ENCODE results near the gene TSSK6.

The TSSK6 gene

DNA sequence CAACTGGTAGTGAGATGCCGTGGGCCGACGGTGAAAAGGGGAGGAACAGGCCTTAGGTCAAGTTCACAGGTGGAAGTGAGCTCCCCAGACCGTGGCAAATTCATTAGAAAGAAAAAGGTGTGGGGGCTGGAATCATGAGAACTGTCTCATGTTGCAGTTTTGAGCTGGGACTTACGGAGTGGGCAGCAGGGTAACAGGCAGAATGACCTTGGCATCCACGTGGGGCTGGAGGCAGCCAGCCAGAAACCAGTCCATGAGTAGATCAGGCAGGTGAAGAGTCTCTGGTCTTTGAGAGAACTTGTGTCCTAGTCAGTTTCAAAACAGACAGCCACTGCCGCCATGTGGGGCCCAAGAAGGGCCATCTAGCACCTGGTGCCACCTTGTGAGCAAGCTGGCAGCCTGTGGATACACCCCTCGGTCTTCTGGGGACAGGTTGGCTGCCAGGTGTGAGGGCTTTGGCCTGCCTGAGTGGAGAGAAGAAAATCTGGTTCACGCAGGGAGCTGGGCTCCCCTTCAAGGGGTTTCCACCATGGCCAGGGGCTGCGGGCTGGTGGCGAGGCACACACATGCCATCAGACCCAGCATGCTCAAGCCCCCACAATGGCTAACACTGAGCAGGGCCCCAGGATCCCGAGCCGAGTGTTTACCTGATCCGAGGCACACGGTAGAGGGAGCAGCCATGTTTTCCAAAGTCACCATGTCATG, 23.9 kb downstream of the TSSK6 start:
- Mint-ChIP-seq H3K4me1 (peaks cover 43% of the 10 kb centered on the region), H3K4me3 (no peak overlapping the region), H3K36me3 (peaks cover 2% of the 10 kb centered on the region), H3K27ac (no peak overlapping the region), H3K9me3 (no peaks in the 10 kb centered on the region), H3K27me3 (no peaks in the 10 kb centered on the region)

DNA sequence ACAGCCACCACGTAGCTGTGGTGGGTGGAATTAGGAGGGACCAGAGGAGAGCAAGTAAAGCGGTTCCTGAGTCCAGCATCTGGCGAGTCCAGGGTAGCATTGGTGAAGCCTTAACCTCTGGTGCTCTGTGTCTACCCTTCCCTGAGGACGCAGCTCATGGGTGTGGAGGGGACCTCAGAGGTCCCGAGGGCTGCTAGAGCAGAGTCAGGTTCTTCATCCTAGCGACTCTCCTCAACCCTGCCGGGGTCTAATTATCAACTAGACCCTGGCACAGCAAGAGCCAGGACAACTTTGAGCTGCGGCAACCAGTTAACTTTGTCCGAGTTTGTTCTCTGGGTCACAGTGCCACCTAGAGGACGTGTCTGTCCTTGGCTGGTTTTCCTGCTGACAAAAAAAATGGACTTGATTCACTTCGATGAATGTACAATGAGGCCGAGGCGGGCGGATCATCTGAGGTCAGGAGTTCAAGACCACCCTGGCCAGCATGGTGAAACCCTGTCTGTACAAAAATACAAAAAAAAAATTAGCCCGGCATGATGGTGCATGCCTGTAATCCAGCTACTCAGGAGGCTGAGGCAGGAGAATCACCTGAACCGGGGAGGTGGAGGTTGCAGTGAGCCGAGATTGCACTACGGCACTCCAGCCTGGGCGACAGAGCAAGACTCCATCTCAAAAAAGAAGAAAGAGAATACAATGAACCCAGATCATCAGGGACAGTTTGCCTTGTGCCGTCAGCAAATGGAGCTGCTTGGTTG, 25.0 kb downstream of the TSSK6 start:
- peaks cover 52% of the 10 kb centered on the region for H3K4me1 Mint-ChIP-seq
- peaks cover 2% of the 10 kb centered on the region for H3K36me3 Mint-ChIP-seq
- peak overlapping the region; percentile 26 for H3K4me3 Mint-ChIP-seq

DNA sequence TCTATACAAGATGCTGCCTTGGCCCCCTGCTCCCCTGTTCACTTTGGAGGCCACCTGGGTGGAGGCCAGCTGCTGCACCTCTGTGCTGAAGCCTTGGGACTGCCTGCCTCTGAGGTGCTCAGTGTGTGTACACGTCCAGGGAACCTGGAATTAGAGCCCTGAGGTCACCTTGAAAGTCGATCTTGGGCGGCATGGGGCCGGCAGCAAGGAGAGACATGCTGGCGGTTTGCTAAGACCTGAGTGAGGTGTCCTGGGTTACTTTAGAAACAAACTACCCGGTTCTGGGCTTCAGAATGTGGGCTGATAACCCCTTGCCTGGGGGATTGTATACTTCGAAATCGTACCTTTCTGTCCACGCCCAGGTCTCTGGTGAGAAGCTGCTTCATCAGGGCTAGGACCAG, 25.5 kb downstream of the TSSK6 start:
- Mint-ChIP-seq H3K27ac (peak overlapping the region; percentile 95), H3K27me3 (no peaks in the 10 kb centered on the region), H3K4me3 (peak overlapping the region; percentile 26), H3K9me3 (no peaks in the 10 kb centered on the region), H3K36me3 (peaks cover 1% of the 10 kb centered on the region), H3K4me1 (peaks cover 53% of the 10 kb centered on the region)

More for the DNA sequence above, 25.0 kb downstream of the TSSK6 start:
- H3K9me3 Mint-ChIP-seq: no peaks in the 10 kb centered on the region
- H3K27me3 Mint-ChIP-seq: no peaks in the 10 kb centered on the region
- peak overlapping the region; percentile 65 for H3K27ac Mint-ChIP-seq

DNA sequence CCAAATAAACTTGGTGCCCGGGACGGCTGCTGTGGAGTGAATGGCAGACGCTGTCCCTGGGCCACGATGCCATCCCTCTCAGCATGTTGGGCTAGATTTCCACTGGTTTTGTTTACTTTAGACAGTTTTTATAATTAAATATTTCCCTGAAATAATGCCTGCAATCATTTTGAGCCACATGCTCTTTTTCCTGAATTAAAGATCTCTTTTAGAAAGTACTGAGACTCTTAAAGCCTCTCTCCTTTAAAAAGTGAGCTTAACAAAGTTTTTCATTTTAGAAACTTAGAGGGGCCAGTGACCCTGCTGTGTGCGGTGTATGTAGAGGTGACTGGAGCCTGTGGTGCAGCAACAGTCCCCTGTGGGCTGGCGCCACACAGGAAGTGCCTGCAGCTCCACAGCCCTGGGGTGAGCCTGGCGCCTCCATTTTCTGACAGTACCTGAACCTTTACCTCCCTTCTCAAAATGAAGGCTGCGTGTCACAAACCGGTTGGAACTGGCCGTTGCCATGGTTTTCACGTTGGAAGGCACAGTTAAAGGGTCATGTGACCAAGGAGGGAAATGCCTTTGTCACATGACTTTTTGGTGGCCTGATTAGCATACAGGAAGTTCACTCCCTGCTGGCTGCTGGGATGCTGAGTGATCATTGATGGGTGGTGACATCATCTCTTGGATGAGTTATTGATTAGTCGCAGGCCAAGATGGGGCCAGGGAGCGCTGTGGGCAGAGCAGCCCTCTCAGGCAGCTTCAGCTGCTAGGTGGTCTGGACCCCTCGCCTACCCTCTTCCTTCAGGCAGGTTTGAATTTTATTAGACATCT, 26.3 kb downstream of the TSSK6 start:
- Mint-ChIP-seq H3K4me3 (peak overlapping the region; percentile 61), H3K27me3 (no peaks in the 10 kb centered on the region), H3K9me3 (no peaks in the 10 kb centered on the region), H3K4me1 (peaks cover 54% of the 10 kb centered on the region), H3K27ac (peak overlapping the region; percentile 95), H3K36me3 (no peaks in the 10 kb centered on the region)

DNA sequence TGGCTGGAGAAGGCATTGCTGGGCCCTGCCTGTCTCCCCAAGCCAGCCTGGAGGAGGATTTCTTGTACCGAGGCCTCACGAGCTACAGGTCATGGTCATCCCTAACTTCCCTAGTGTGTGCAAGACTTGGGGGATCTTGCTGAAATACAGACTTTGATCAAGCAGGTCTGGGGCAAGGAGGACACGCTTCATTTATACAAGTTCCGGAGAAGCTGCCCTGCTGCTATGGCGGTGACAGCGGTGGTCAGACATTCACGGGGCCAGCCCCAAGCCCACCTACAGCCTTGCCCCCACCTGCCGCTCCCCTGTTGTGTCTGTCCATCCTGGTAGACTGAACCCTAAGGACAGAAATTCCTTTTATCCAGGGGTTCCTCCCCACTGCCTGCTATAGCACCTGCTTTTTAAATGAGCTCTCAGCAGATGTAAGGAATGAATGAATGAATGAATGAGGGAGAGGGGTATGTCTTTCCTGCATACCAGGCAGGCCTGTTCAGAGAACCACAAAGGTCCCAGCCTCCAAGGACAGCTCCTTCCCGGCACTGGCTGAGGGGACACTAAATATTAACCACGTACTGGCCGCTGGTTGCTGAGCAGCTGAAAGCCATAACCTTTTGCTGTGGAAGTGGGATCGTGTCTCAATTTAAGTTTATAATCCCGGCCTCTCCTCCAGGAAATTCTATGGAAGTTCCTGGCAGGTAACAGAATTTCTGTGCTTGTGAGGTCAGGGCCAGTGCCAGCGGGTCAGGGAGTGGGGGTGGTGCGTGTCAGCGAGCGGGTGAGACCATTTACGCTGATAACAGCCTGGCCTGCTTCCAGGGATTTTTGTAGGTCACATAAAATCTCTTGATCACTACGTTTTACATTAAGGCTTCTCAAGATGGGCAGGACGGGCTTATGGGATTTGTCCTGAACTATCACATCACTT, 27.1 kb downstream of the TSSK6 start:
- H3K36me3 Mint-ChIP-seq: peaks cover under 1% of the 10 kb centered on the region
- H3K27ac Mint-ChIP-seq: peak overlapping the region; percentile 95
- H3K9me3 Mint-ChIP-seq: no peaks in the 10 kb centered on the region
- peaks cover 59% of the 10 kb centered on the region for H3K4me1 Mint-ChIP-seq
- H3K27me3 Mint-ChIP-seq: no peaks in the 10 kb centered on the region
- H3K4me3 Mint-ChIP-seq: peak overlapping the region; percentile 61

DNA sequence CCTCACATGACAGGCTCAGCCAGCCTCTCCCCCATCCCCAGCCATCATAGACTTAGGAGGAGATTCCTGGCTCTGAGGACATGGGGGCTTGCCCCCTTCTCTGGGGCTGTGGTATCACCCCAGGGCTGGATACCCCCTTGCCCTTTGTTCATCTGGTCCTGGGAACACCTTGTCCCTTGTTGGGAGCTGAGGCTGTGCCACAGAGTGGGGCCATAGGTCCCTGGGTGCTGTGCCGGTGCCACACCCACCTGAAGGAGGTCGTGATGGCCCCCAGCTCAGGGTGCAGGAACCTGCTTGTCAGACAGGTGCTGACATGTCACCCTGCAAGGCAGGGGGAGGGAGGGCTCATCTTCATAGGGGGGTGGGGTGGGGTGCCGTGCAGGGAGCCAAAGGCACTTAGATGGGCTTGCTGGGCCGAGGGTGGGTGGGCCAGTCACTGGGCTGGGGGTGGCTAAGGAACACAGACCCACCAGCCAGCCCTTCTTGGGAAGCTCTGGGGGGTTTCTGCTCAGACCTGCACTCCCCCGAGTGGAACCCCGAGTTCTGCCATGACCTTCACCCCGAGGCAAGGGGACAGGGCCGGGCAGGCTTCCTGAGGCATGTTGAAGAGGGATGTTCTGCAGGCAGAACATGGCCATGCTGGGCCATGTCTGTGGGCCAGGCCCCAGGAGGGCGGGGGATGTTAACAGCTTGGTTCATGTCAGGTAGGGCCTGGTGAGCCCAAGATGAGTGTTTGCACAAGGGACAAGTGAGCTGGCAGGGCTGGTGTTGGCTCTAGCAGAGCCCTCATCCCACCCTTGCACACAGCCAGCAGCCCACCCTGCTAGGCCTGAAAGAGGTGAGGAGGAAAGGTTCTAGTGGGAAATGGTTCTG, 28.0 kb downstream of the TSSK6 start:
- peaks cover 67% of the 10 kb centered on the region for H3K4me1 Mint-ChIP-seq

DNA sequence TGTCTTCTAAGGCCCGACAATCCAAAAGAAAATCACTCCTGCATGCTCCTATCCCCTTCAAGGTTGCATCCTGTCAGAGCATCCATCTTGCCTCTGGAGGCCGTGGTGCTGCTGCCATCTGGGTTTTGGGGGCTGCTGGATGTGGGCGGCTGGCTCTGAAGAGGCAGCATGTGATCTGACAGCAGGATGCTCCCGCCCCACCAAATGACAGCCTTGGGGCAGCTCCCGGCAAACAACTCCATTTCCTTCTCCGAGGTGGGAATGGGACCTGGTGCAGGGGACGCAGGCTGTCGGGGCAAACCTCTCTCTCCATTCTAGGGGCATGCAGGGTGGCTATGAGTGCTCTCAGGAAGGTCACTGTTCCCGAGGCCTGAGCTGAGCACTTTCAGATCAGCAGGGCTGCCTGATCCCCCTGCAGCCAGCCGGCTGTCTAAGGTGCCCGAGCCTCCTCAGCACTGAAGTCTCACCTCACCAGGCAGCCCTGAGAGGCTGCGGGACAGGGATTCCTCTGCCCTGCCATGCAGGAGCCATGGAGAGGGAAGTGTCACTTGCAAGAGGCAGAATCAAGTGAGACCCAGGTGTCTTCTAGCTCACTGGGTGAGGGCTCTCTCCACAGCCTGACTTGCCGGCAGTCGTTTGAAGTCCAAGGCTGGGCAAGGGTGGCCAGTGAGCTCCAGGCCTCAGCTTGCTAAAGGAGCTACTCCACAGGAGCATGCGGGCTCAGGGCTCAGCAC, 28.8 kb downstream of the TSSK6 start:
- H3K27ac Mint-ChIP-seq: peak overlapping the region; percentile 35
- H3K9me3 Mint-ChIP-seq: no peaks in the 10 kb centered on the region
- no peak overlapping the region for H3K4me3 Mint-ChIP-seq
- peaks cover 3% of the 10 kb centered on the region for H3K36me3 Mint-ChIP-seq
- no peaks in the 10 kb centered on the region for H3K27me3 Mint-ChIP-seq
- H3K4me1 Mint-ChIP-seq: peaks cover 72% of the 10 kb centered on the region

More for the DNA sequence above, 28.0 kb downstream of the TSSK6 start:
- H3K27ac Mint-ChIP-seq: peak overlapping the region; percentile 91
- H3K27me3 Mint-ChIP-seq: no peaks in the 10 kb centered on the region
- H3K36me3 Mint-ChIP-seq: peaks cover 3% of the 10 kb centered on the region
- peak overlapping the region; percentile 15 for H3K4me3 Mint-ChIP-seq
- H3K9me3 Mint-ChIP-seq: no peaks in the 10 kb centered on the region

DNA sequence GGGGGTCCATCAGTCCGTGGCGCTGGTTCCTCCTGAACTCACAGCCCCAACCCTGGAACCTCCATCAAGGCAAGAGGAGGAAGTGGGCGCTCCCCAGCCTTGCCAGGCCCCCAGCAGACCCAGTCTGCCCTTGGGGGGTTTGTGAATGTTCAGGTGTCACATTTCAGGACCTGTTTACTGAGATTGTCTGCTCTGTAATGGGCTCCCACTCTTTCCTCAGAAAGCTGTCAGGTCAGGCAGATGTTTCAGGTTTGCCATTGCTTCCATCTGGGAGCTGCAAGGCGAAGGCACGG, 29.4 kb downstream of the TSSK6 start:
- H3K27me3 Mint-ChIP-seq: no peaks in the 10 kb centered on the region
- H3K9me3 Mint-ChIP-seq: no peaks in the 10 kb centered on the region
- no peak overlapping the region for H3K27ac Mint-ChIP-seq
- H3K4me3 Mint-ChIP-seq: no peak overlapping the region
- peaks cover 77% of the 10 kb centered on the region for H3K4me1 Mint-ChIP-seq
- peaks cover 3% of the 10 kb centered on the region for H3K36me3 Mint-ChIP-seq

DNA sequence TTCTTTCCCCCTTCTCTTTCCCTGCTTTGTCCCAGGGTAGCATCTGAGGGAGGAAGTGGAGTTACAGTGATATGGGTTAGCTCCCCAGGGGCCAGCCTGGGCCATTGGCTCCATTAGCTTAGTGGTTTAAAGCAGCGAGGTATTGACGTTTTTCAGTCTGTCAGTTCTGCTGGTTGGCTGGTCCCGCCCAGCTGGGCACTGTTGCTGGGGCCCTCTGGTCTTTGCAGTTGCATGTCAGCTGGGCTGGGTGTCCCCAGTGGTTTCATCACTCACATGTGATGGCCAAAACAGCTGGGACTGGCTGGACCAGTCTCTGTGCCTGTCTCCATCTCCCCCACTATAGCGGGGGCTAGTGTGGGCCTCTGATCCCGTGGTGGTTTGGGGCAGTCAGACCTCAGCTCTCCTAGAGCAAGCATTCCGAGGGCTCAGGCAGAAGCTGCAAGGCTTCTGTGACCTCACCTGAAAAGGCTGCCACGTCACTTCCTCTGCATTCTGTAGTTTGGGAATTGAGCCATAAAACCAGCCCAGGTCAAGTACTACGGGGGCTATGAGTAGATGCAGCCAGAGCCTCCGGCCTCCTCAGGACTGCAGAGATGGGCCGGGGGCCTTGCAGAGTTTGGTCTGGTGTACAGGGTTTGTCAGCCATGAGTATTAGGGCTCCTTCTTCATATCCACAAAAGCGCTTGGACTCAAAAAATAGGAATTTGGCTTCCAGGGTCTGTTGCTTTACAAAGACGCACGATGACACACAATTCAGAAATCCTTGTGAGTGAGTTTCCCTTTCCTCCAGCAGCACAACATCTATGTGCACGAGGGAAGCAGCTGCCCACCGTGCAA, 30.0 kb downstream of the TSSK6 start:
- no peak overlapping the region for H3K4me3 Mint-ChIP-seq
- peak overlapping the region; percentile 82 for H3K27ac Mint-ChIP-seq
- no peaks in the 10 kb centered on the region for H3K27me3 Mint-ChIP-seq
- H3K4me1 Mint-ChIP-seq: peaks cover 78% of the 10 kb centered on the region
- no peaks in the 10 kb centered on the region for H3K9me3 Mint-ChIP-seq
- peaks cover 3% of the 10 kb centered on the region for H3K36me3 Mint-ChIP-seq

DNA sequence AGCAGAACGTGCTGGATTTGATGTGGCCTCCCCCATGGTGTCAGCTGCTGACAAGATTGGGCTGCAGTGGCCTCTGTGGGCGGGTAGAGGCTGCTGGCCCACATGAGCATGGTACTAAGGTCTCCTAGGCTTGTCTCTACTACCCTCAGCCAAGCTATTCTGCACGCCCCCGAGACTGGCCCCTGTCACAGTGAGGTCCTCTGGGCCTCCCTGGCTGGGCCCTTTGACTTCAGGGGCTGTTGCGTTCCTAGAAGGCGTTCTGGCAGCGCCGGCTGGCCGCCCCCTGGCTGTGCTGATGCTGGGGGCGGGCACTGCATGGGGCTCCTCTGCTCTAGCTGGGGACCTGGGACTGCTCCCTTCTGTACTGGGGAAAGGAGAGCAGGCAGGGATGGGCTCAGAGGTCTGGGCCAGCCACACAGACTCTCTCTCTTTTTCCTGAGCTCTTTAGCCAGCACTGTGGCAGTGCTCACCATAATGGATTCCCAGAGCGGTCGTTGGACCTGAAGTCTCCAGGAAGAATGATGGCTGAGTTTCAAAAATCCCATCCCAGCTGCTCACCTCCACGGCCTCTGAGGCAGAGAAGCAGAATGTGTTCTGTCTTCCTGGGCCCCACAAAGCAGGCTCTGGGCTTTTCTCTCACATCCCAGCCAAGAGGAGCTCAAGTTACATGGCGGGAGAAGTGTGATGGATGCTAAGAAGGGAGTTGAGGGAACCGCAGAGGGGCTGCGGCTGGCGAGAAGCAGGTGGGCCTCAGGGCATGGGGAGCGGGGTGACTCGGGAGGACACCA, 32.3 kb downstream of the TSSK6 start:
- Mint-ChIP-seq H3K36me3 (peaks cover 5% of the 10 kb centered on the region), H3K27me3 (no peaks in the 10 kb centered on the region), H3K4me3 (no peak overlapping the region), H3K4me1 (peaks cover 70% of the 10 kb centered on the region), H3K27ac (peak overlapping the region; percentile 65), H3K9me3 (no peaks in the 10 kb centered on the region)

DNA sequence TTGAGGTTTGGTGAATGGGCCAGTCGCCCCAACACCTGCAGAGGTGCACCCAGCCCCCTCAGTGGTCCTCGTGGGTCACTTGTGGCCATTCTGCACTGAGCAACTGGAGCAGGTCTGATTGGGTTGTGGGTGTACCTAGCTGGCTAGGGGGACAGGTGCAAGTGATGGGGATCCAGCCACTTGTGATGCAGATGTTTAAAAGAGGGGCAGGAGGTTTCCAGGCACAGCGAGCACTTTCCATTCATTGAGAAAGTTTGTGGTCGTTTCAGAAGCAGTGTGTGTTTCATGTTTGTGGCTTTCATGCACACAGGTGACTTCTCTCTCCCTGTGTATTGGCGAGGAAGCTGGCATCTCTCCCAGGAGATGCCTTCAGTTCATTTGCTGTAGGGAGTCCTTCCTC, 34.7 kb downstream of the TSSK6 start:
- Mint-ChIP-seq H3K36me3 (peaks cover 5% of the 10 kb centered on the region), H3K9me3 (no peaks in the 10 kb centered on the region), H3K27me3 (no peaks in the 10 kb centered on the region), H3K27ac (no peak overlapping the region), H3K4me3 (no peak overlapping the region), H3K4me1 (peaks cover 71% of the 10 kb centered on the region)

DNA sequence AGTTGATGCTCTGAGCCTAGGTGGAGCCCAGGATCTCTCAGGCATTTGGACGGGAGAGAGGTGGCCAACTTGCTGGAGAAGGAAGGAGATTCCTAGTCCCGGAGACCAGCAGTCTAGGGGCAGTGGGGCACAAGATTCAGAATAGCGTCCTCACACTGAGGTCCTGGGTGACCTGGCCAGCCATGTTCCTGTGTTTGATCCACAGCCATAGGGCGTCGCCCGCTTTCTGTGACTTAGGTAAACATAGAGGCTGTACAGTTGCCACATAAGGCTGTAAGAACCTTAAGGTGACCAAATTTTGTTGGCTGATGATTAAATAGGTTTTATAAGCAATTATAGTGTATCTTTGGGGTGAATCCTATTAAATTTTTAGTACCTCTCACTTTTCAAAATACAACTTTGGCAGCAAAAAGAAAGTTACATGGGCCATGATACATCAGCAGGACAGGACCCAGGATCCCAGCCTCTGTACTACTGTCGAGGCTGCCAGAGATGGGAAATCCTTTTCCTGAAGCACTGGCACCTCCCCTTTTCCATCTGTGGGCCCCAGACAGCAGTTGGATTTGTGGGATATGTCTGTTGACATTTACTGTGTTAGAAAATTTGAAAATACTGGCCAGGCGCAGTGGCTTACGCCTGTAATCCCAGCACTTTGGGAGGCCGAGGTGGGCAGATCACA, 37.5 kb downstream of the TSSK6 start:
- Mint-ChIP-seq H3K9me3 (no peaks in the 10 kb centered on the region), H3K27ac (peak overlapping the region; percentile 68), H3K4me3 (no peak overlapping the region), H3K36me3 (peaks cover 3% of the 10 kb centered on the region), H3K4me1 (peaks cover 79% of the 10 kb centered on the region), H3K27me3 (no peaks in the 10 kb centered on the region)
